ENCODE measurements around the gene SDC4.

DNA sequence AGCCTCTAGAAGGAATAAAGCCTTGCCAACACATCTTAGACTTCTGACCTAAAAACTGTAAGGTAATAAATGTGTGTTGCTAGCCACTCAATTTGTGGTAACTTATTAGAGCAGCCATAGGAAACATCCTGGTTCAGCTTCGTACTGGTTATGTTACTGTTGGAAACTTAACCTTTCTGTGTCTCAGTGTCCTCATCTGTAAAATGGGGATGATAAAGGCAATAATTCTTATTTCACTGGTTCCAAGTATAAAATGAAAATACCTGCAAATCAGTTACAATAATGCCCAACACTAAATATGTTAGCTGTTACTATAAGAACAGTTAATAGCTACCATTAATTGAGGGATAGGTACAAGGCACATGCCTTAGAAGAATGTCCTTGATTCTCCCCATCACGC lies 55.9 kb downstream of the SDC4 start:
- TF ChIP-seq EZH2phosphoT487 (IDR thresholded peaks at IDR 0.05; ENCODE audit: borderline replicate concordance), result no peak
- TF ChIP-seq, protein P1, sequence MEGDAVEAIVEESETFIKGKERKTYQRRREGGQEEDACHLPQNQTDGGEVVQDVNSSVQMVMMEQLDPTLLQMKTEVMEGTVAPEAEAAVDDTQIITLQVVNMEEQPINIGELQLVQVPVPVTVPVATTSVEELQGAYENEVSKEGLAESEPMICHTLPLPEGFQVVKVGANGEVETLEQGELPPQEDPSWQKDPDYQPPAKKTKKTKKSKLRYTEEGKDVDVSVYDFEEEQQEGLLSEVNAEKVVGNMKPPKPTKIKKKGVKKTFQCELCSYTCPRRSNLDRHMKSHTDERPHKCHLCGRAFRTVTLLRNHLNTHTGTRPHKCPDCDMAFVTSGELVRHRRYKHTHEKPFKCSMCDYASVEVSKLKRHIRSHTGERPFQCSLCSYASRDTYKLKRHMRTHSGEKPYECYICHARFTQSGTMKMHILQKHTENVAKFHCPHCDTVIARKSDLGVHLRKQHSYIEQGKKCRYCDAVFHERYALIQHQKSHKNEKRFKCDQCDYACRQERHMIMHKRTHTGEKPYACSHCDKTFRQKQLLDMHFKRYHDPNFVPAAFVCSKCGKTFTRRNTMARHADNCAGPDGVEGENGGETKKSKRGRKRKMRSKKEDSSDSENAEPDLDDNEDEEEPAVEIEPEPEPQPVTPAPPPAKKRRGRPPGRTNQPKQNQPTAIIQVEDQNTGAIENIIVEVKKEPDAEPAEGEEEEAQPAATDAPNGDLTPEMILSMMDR (conservative IDR thresholded peaks at IDR 0.05; ENCODE audit: low read length), result no peak

Data from Loucy (cell line).